SKM-1 treated with dmso at 0.1 percent for 144 hours (cell line): Measurements from ENCODE around the gene TIAL1.
"Not testable (repeated sequence)": the region's sequence is repeated elsewhere in the genome, so short reads cannot be mapped to it uniquely, and the experiment has no call there.

Experiments used
- DNase-seq: peaks from one replicate; lab custom pipeline; 2025; ENCODE audit not compliant: unreplicated experiment; lab: John Stamatoyannopoulos, UW

The TIAL1 gene

GRCh38 chr10:119532251-119532650 lies 64.5 kb downstream of the TIAL1 start:
- DNase-seq: not testable (repeated sequence)

- no peak for DNase-seq
Observed at GRCh38 chr10:119531067-119531466, 65.7 kb downstream of the TIAL1 start.

DNA sequence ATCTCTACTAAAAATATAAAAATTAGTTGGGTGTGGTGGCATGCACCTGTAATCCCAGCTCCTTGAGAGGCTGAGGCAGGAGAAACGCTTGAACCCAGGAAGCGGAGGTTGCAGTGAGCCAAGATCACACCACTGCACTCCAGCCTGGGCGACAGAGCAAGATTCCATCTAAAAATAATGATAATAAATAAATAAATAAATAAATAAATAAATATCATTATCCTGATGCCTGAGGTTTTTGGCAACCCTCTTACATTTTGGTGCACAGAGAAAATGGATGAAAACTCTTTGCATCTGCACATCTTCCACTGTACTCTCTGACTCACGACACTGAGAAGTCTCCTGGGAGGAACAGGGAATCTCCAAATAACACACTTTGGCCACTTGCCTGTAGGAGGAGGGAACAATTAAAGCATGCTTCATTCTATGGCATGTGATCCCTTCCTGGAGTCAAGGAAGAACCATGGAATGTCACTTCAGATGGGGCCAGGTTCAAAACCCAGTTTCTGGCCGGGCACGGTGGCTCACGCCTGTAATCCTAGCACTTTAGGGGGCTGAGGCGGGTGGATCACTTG lies 68.0 kb downstream of the TIAL1 start:
- DNase-seq: not testable (repeated sequence)

DNA sequence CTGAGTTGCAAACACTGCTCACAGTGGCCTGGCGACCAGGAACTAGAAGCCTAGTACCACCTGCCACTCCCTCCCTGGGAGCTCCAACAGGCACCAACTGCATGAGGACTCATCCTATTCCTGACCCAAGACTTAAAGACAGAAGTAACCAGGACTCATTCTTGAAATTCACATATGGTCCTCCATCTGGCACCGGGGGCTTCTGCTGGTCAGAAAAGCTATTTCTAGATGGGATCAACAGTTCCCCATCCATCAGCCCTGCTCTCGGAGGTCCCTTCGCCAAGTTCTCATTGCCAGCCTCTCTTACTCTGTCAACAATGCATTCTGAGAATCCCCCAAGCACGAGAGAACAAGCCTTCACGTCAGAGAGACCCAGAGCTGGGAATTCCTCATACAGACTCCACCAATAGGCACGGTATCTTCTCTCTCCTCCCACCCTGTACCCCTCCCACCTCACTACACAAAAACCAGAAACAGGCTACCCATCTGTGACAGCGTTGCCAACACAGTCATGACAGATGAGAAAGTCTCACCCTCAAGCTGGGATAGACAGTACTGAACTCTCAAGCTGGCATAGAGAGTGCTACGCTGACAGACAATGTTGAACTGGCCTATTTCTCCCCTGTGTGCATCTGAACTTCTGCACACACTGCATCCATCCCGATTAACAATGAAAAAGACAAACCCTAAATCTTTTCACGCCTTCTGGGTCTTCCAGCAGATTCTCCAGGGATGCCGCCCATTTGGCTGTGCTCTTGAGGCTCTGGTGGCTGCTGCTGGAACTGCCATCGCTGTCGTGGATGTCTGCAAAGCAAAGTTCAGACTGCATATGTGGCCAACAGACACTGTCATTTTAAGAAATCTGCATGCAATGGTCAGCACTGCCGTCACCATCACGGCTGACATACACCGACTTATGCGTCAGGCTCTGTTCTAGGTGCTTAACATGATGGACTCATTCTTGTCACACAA lies 69.9 kb downstream of the TIAL1 start:
- no peak for DNase-seq

- DNase-seq: no peak
Observed at GRCh38 chr10:119526149-119526548, 70.6 kb downstream of the TIAL1 start.

- no peak for DNase-seq
Observed at GRCh38 chr10:119525116-119525515, 71.6 kb downstream of the TIAL1 start.

DNA sequence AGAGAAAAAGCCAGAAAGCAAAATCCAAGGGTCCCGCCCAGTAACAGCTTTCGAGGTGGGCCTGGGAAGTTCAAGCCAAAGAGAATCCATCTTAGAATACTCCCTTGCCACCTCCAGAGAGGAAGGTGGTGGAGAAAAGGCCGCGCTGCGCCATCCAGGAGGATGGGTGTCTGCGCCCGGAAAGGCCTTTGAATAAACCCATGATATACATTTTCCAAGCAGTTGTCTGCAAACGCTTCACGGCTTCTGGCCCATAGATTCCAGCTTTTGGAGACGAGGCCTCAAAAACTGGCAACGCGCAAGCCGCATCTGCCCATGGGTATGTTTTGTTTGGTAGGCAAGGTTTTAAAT lies 72.1 kb downstream of the TIAL1 start:
- DNase-seq: no peak

GRCh38 chr10:119523895-119524719 lies 72.7 kb downstream of the TIAL1 start:
- no peak for DNase-seq
